Smooth muscle cell (in vitro differentiated cells): ENCODE measurements around the gene ANKS1A. TPM values are rescaled to one million over a fixed set of nuclear protein-coding genes. Genes with fewer than 3 reads are reported as not detected.

ENCODE experiments used
- DNase-seq: peaks from one replicate; lab custom pipeline; 2025; ENCODE audit not compliant: unreplicated experiment; lab: John Stamatoyannopoulos, UW
- H2AFZ ChIP-seq: fragments of 200-600 bp; sonication (generic); 2 replicates; pipeline ENCODE4 v1.6.0; 2016; ENCODE audit warnings: antibody characterized with exemption, low read depth, mild to moderate bottlenecking
- H3F3A ChIP-seq: fragments of 200-600 bp; sonication (generic); 2 replicates; pipeline ENCODE4 v1.6.0; 2017; ENCODE audit warnings: antibody characterized with exemption, low read depth
- H3K27ac ChIP-seq: fragments of 200-600 bp; sonication (generic); 2 replicates; pipeline ENCODE4 v1.5.1; 2016; ENCODE audit warnings: low read depth, mild to moderate bottlenecking
- H3K27me3 ChIP-seq: fragments of 200-600 bp; sonication (generic); 2 replicates; pipeline ENCODE4 v1.6.1; 2016; ENCODE audit warnings: low read depth, mild to moderate bottlenecking
- H3K36me3 ChIP-seq: fragments of 200-600 bp; sonication (generic); 2 replicates; pipeline ENCODE4 v1.5.1; 2016; ENCODE audit warnings: low read depth
- H3K4me1 ChIP-seq: fragments of 200-600 bp; sonication (generic); 2 replicates; pipeline ENCODE4 v1.5.1; 2016; ENCODE audit warnings: low read depth
- H3K4me2 ChIP-seq: fragments of 200-600 bp; sonication (generic); 2 replicates; pipeline ENCODE4 v1.6.0; 2016; ENCODE audit warnings: mild to moderate bottlenecking
- H3K4me3 ChIP-seq: fragments of 200-600 bp; sonication (generic); 2 replicates; pipeline ENCODE4 v1.5.1; 2016; ENCODE audit warnings: mild to moderate bottlenecking
- H3K79me2 ChIP-seq: fragments of 200-600 bp; sonication (generic); 2 replicates; pipeline ENCODE4 v1.6.0; 2016; ENCODE audit warnings: low read depth, mild to moderate bottlenecking
- H3K9ac ChIP-seq: fragments of 200-600 bp; sonication (generic); 2 replicates; pipeline ENCODE4 v1.6.0; 2016; ENCODE audit warnings: low read depth
- H3K9me3 ChIP-seq: fragments of 200-600 bp; sonication (generic); replicated peaks from 2 replicates; pipeline ENCODE4 v1.5.1; 2016; ENCODE audit warnings: low read depth
- H4K20me1 ChIP-seq: fragments of 200-600 bp; sonication (generic); 2 replicates; pipeline ENCODE4 v1.6.0; 2016; ENCODE audit warnings: low read depth
- CTCF ChIP-seq: fragments of 200-600 bp; sonication (generic); IDR thresholded peaks from 2 replicates; pipeline ENCODE4 v1.5.1; 2017; ENCODE audit warnings: borderline replicate concordance, mild to moderate bottlenecking, antibody characterized with exemption; ENCODE audit not compliant: insufficient read depth, poor library complexity, severe bottlenecking
- WGBS: methylation state at CpG from one replicate; pipeline ENCODE4 v1.1.7; 2016; ENCODE audit warnings: low lambda C conversion rate; 5-methylcytosine and 5-hydroxymethylcytosine counted together
- polyA plus RNA-seq: library from polyadenylated mRNA; unstranded; fragments of >200 nt; fragmentation: Nextera tagmentation; extraction: Ambion mirVana; gene quantifications from 2 replicates; pipeline ENCODE4 v1.2.1, GENCODE V29; 2016
- total RNA-seq: library from RNA; depleted of rRNA; stranded (reverse); fragments of >200 nt; gene quantifications from 2 replicates; pipeline ENCODE4 v1.2.3, GENCODE V29; 2014

ANKS1A gene
- total and polyA plus RNA-seq, 2 experiments from 2014 or later = 28.9 to 39.2 TPM

GRCh38 chr6:35078896-35079295 is 189.8 kb downstream of the ANKS1A start:
- no peaks in the 10 kb centered on the region for H3K27me3 ChIP-seq
- H3K9me3 ChIP-seq = no peaks in the 10 kb centered on the region
- no peaks in the 10 kb centered on the region for H3F3A ChIP-seq
- WGBS = 97% methylated on average over 10 of the region's 11 CpGs
- no peak overlapping the region for H3K9ac ChIP-seq
- no peak overlapping the region for H3K27ac ChIP-seq
- no peak overlapping the region for H2AFZ ChIP-seq
- no peaks in the 10 kb centered on the region for H3K4me1 ChIP-seq
- H3K79me2 ChIP-seq = no peaks in the 10 kb centered on the region
- H4K20me1 ChIP-seq = no peaks in the 10 kb centered on the region
- DNase-seq = no peak
- H3K4me3 ChIP-seq = no peak overlapping the region
- H3K36me3 ChIP-seq = no peaks in the 10 kb centered on the region
- H3K4me2 ChIP-seq = no peak overlapping the region
- no peak for TF ChIP-seq CTCF

- Histone ChIP-seq H3K9me3 (no peaks in the 10 kb centered on the region), H3F3A (no peaks in the 10 kb centered on the region), H3K4me3 (no peak overlapping the region), H3K4me2 (no peak overlapping the region), H3K79me2 (no peaks in the 10 kb centered on the region), H2AFZ (no peak overlapping the region), H3K4me1 (no peaks in the 10 kb centered on the region), H3K9ac (no peak overlapping the region), H3K36me3 (no peaks in the 10 kb centered on the region), H3K27ac (no peak overlapping the region), H4K20me1 (no peaks in the 10 kb centered on the region), H3K27me3 (no peaks in the 10 kb centered on the region)
- DNase-seq = no peak
- WGBS = 92% methylated on average over 23 of the region's 23 CpGs
- no peak for TF ChIP-seq CTCF
These were observed 190.4 kb downstream of the ANKS1A start for GRCh38 chr6:35079311-35080000.

GRCh38 chr6:35080016-35080680 is 191.1 kb downstream of the ANKS1A start:
- no peak for DNase-seq
- 93% methylated on average over 13 of the region's 13 CpGs for WGBS

More at GRCh38 chr6:35080016-35080680, 191.1 kb downstream of the ANKS1A start:
- H3K36me3 ChIP-seq = no peaks in the 10 kb centered on the region
- H3K27ac ChIP-seq = no peak overlapping the region
- H4K20me1 ChIP-seq = no peaks in the 10 kb centered on the region
- H3K9ac ChIP-seq = no peak overlapping the region
- no peaks in the 10 kb centered on the region for H3K9me3 ChIP-seq
- H2AFZ ChIP-seq = no peak overlapping the region
- no peaks in the 10 kb centered on the region for H3K79me2 ChIP-seq
- no peak overlapping the region for H3K4me2 ChIP-seq
- no peaks in the 10 kb centered on the region for H3F3A ChIP-seq
- no peak for TF ChIP-seq CTCF
- no peaks in the 10 kb centered on the region for H3K4me1 ChIP-seq
- no peaks in the 10 kb centered on the region for H3K27me3 ChIP-seq
- H3K4me3 ChIP-seq = no peak overlapping the region
